Naive B cell (primary cell): Measurements from ENCODE around the gene ST7. TPM values are rescaled to one million over a fixed set of nuclear protein-coding genes. Genes with fewer than 3 reads are reported as not detected.
A peak's percentile ranks its signal among the peaks of the same experiment; 100 is the strongest.

Experiments used
- ATAC-seq, 2 donors: fragments of 150-1000 bp; cut with Tn5 transposase; 2 replicates each; pipeline ENCODE4 v1.10.0; 2021; ENCODE audit warnings: low read depth in 2 of 2, mild to moderate bottlenecking in 2 of 2, moderate library complexity in 2 of 2
- DNase-seq: peaks from one replicate; pipeline ENCODE4 v3.0.0; 2022
- H3K27ac Mint-ChIP-seq, 6 donors: one replicate each; pipeline ENCODE4 v1.8.0; 2020 to 2022; ENCODE audit warnings: mild to moderate bottlenecking in 6 of 6, mixed read lengths in 6 of 6, moderate library complexity in 5 of 6, inconsistent platforms in 2 of 6
- H3K27me3 Mint-ChIP-seq, 3 donors: one replicate each; pipeline ENCODE4 v1.8.0; 2021 to 2022; ENCODE audit warnings: mixed read lengths in 3 of 3, mild to moderate bottlenecking in 1 of 3
- H3K36me3 Mint-ChIP-seq, 2 donors: one replicate each; pipeline ENCODE4 v1.8.0; 2020 to 2022; ENCODE audit warnings: mixed read lengths in 2 of 2, inconsistent platforms in 1 of 2, mild to moderate bottlenecking in 1 of 2
- H3K4me1 Mint-ChIP-seq, 3 donors: one replicate each; pipeline ENCODE4 v1.8.0; 2020 to 2022; ENCODE audit warnings: mixed read lengths in 3 of 3, inconsistent platforms in 1 of 3, mild to moderate bottlenecking in 1 of 3, moderate library complexity in 1 of 3
- H3K4me3 Mint-ChIP-seq, 8 donors: one replicate each; pipeline ENCODE4 v1.8.0; 2020 to 2022; ENCODE audit warnings: mild to moderate bottlenecking in 8 of 8, mixed read lengths in 8 of 8, moderate library complexity in 8 of 8, inconsistent platforms in 2 of 8
- H3K9me3 Mint-ChIP-seq, 7 donors: one replicate each; pipeline ENCODE4 v1.8.0; 2020 to 2022; ENCODE audit warnings: mixed read lengths in 7 of 7, mild to moderate bottlenecking in 5 of 7, inconsistent platforms in 2 of 7, moderate library complexity in 1 of 7
- polyA plus RNA-seq, 6 donors: library from polyadenylated mRNA; unstranded; fragments of 300-500 nt; fragmentation: Illumina TruSeq; gene quantifications; one replicate each; pipeline ENCODE4 v1.2.3, GENCODE V29; 2021; ENCODE audit warnings: low read depth in 6 of 6

ST7 gene
- polyA plus RNA-seq, 6 donors from 2014 or later = 0.49 to 3.7 (median 0.63) TPM; not detected in 1

- Mint-ChIP-seq H3K9me3 (no peaks in the 10 kb centered on the region), H3K4me1 (peaks cover 0 to 3% (median 0%) of the 10 kb centered on the region in 3 donors), H3K4me3 (no peak overlapping the region), H3K36me3 (no peaks in the 10 kb centered on the region), H3K27me3 (no peaks in the 10 kb centered on the region), H3K27ac (no peak overlapping the region)
- DNase-seq (no peak), ATAC-seq (no peak)
Observed at GRCh38 chr7:117085769-117086463, 132.6 kb downstream of the ST7 start.

- H3K4me3 Mint-ChIP-seq = no peak overlapping the region
- DNase-seq = no peak
- H3K4me1 Mint-ChIP-seq = peaks cover 0 to 3% (median 0%) of the 10 kb centered on the region in 3 donors
- no peak for ATAC-seq
- no peaks in the 10 kb centered on the region for H3K36me3 Mint-ChIP-seq
- H3K27me3 Mint-ChIP-seq = no peaks in the 10 kb centered on the region
- no peak overlapping the region for H3K27ac Mint-ChIP-seq
- no peaks in the 10 kb centered on the region for H3K9me3 Mint-ChIP-seq
Observed at GRCh38 chr7:117086788-117087187, 133.5 kb downstream of the ST7 start.

GRCh38 chr7:117087639-117088396, 134.5 kb downstream of the ST7 start:
- peak overlapping the region in 1 of 6 donors; percentile 4 for H3K27ac Mint-ChIP-seq
- H3K4me1 Mint-ChIP-seq = peaks cover 0 to 3% (median 0%) of the 10 kb centered on the region in 3 donors
- no peaks in the 10 kb centered on the region for H3K36me3 Mint-ChIP-seq
- ATAC-seq (no peak), DNase-seq (no peak)
- peak overlapping the region in 1 of 8 donors; percentile 7 for H3K4me3 Mint-ChIP-seq
- H3K9me3 Mint-ChIP-seq = no peaks in the 10 kb centered on the region
- H3K27me3 Mint-ChIP-seq = no peaks in the 10 kb centered on the region

- Mint-ChIP-seq H3K9me3 (no peaks in the 10 kb centered on the region), H3K4me1 (peaks cover 0 to 2% (median 0%) of the 10 kb centered on the region in 3 donors), H3K4me3 (no peak overlapping the region), H3K27me3 (no peaks in the 10 kb centered on the region), H3K36me3 (no peaks in the 10 kb centered on the region), H3K27ac (peak overlapping the region in 1 of 6 donors; percentile 10)
- DNase-seq (no peak), ATAC-seq (no peak)
Observed at GRCh38 chr7:117088623-117089194, 135.4 kb downstream of the ST7 start.

- Mint-ChIP-seq H3K36me3 (no peaks in the 10 kb centered on the region), H3K4me1 (no peaks in the 10 kb centered on the region), H3K27ac (no peak overlapping the region), H3K27me3 (no peaks in the 10 kb centered on the region), H3K4me3 (no peak overlapping the region), H3K9me3 (no peaks in the 10 kb centered on the region)
- DNase-seq (no peak), ATAC-seq (no peak)
Observed at GRCh38 chr7:117090791-117091190, 137.5 kb downstream of the ST7 start.

GRCh38 chr7:117091721-117092120, 138.4 kb downstream of the ST7 start:
- no peaks in the 10 kb centered on the region for H3K9me3 Mint-ChIP-seq
- DNase-seq = no peak
- no peaks in the 10 kb centered on the region for H3K27me3 Mint-ChIP-seq
- no peaks in the 10 kb centered on the region for H3K4me1 Mint-ChIP-seq
- no peak overlapping the region for H3K4me3 Mint-ChIP-seq
- no peak for ATAC-seq
- H3K36me3 Mint-ChIP-seq = no peaks in the 10 kb centered on the region
- H3K27ac Mint-ChIP-seq = no peak overlapping the region

GRCh38 chr7:117092785-117093184, 139.5 kb downstream of the ST7 start:
- no peak for DNase-seq
- no peak for ATAC-seq
- Mint-ChIP-seq H3K9me3 (no peaks in the 10 kb centered on the region), H3K36me3 (no peaks in the 10 kb centered on the region), H3K27me3 (no peaks in the 10 kb centered on the region), H3K4me3 (no peak overlapping the region), H3K27ac (no peak overlapping the region), H3K4me1 (no peaks in the 10 kb centered on the region)

GRCh38 chr7:117094457-117094856, 141.2 kb downstream of the ST7 start:
- no peak overlapping the region for H3K27ac Mint-ChIP-seq
- H3K27me3 Mint-ChIP-seq = no peaks in the 10 kb centered on the region
- H3K4me1 Mint-ChIP-seq = no peaks in the 10 kb centered on the region
- no peaks in the 10 kb centered on the region for H3K36me3 Mint-ChIP-seq
- no peaks in the 10 kb centered on the region for H3K9me3 Mint-ChIP-seq
- no peak overlapping the region for H3K4me3 Mint-ChIP-seq
- ATAC-seq (no peak), DNase-seq (no peak)

- Mint-ChIP-seq H3K27ac (no peak overlapping the region), H3K9me3 (no peaks in the 10 kb centered on the region), H3K36me3 (no peaks in the 10 kb centered on the region), H3K4me1 (no peaks in the 10 kb centered on the region), H3K27me3 (no peaks in the 10 kb centered on the region), H3K4me3 (no peak overlapping the region)
- no peak for DNase-seq
- no peak for ATAC-seq
Observed at GRCh38 chr7:117095055-117095454, 141.8 kb downstream of the ST7 start.

- no peaks in the 10 kb centered on the region for H3K4me1 Mint-ChIP-seq
- no peak for DNase-seq
- H3K4me3 Mint-ChIP-seq = no peak overlapping the region
- no peaks in the 10 kb centered on the region for H3K9me3 Mint-ChIP-seq
- no peak for ATAC-seq
- no peak overlapping the region for H3K27ac Mint-ChIP-seq
- H3K36me3 Mint-ChIP-seq = no peaks in the 10 kb centered on the region
- no peaks in the 10 kb centered on the region for H3K27me3 Mint-ChIP-seq
Observed at GRCh38 chr7:117096330-117096729, 143.0 kb downstream of the ST7 start.

- Mint-ChIP-seq H3K9me3 (no peaks in the 10 kb centered on the region), H3K36me3 (no peaks in the 10 kb centered on the region), H3K4me1 (no peaks in the 10 kb centered on the region), H3K27me3 (no peaks in the 10 kb centered on the region), H3K27ac (no peak overlapping the region), H3K4me3 (no peak overlapping the region)
- ATAC-seq = no peak
- no peak for DNase-seq
Observed at GRCh38 chr7:117096942-117097341, 143.6 kb downstream of the ST7 start.

- DNase-seq = no peak
- H3K9me3 Mint-ChIP-seq = no peaks in the 10 kb centered on the region
- no peaks in the 10 kb centered on the region for H3K4me1 Mint-ChIP-seq
- no peak overlapping the region for H3K27ac Mint-ChIP-seq
- no peak for ATAC-seq
- H3K27me3 Mint-ChIP-seq = no peaks in the 10 kb centered on the region
- H3K36me3 Mint-ChIP-seq = no peaks in the 10 kb centered on the region
- no peak overlapping the region for H3K4me3 Mint-ChIP-seq
Observed at GRCh38 chr7:117097860-117098259, 144.6 kb downstream of the ST7 start.

- Mint-ChIP-seq H3K36me3 (no peaks in the 10 kb centered on the region), H3K27ac (no peak overlapping the region)
Observed at GRCh38 chr7:117098457-117098856, 145.2 kb downstream of the ST7 start.

GRCh38 chr7:117101026-117101425, 147.7 kb downstream of the ST7 start:
- no peaks in the 10 kb centered on the region for H3K27me3 Mint-ChIP-seq
- no peaks in the 10 kb centered on the region for H3K36me3 Mint-ChIP-seq
- no peak overlapping the region for H3K4me3 Mint-ChIP-seq
- no peak overlapping the region for H3K27ac Mint-ChIP-seq
- H3K9me3 Mint-ChIP-seq = no peaks in the 10 kb centered on the region
- no peak for DNase-seq
- no peaks in the 10 kb centered on the region for H3K4me1 Mint-ChIP-seq
- ATAC-seq = no peak

More at GRCh38 chr7:117098457-117098856, 145.2 kb downstream of the ST7 start:
- DNase-seq = no peak
- H3K9me3 Mint-ChIP-seq = no peaks in the 10 kb centered on the region
- ATAC-seq = no peak
- H3K27me3 Mint-ChIP-seq = no peaks in the 10 kb centered on the region
- no peaks in the 10 kb centered on the region for H3K4me1 Mint-ChIP-seq
- H3K4me3 Mint-ChIP-seq = no peak overlapping the region
